ENCODE results near the gene BCLAF3. TPM values are rescaled to one million over a fixed set of nuclear protein-coding genes. Genes with fewer than 3 reads are reported as not detected.
A peak's percentile ranks its signal among the peaks of the same experiment; 100 is the strongest.

The BCLAF3 gene
- 1 to 10 TPM; 2.7 to 3.7 TPM for total RNA-seq

DNA sequence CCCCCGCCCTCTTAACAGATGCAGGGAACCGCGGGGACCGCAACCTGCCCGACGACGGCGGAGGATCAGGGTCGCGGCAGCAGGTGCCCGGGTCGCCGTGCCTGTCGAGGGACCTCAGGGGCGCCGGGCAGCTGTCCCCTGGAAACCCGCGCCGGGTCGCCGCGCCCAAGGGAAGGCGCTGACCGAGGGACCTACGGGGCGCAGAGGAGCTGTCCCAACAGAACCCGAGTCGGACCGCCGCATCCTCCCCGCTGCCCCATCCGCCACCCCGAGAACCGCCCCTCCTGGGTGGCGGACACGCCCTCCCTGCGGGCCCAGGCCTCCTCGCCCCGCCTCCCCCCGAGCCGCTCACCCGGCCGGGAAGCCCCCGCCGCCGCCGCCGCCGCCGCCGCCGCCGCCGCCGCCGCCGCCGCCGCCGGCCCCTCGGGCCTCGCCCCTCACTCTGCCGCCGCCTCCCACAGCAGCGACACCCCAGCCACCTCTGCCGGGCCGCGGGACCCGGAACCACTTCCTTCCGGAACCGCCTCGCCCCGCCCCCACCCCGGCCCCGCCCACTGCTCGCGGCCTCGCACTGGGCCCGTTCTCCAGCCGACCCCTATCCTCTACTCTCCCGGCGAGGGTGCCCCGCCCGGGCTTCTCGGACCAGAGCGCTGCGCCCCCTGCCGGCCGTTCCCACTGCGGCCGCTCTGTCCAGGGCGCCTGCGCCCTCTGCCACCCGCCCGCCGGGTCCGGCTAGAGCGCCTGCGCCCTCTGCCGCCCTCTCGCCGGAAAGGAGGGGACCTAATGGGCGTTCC lies at the start of gene BCLAF3:
BCLAF3 (minus strand) TSS at position 506 of the 794 bp plus-strand sequence. CDS start 20,797 bp downstream, outside the sequence.
- Mint-ChIP-seq H3K4me1 (peaks cover 7% of the 10 kb centered on the region), H3K27ac (peak within 1 kb of the TSS; percentile 91), H3K9me3 (no peaks in the 10 kb centered on the region), H3K4me3 (peak within 1 kb of the TSS; percentile 91), H3K36me3 (no peaks in the 10 kb centered on the region), H3K27me3 (no peaks in the 10 kb centered on the region)
- peak; percentile 91 for DNase-seq

DNA sequence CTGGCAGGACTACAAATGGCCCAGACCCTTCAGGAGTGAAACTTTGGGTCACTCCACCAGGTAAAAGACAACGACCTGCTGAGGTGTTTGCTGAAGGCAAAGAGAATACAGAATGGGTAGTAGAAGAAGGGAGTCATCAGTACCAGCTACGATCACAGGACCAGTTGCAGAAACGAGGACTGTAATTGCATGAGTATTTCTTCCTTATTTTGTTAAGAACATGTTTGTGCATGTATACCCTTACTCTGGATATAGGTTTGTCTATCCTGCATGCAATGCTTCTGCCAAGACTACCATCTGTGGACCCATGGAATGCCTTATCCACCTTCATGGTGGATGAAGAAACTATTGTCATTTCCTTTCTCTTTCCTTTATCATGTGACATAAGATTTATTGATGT lies 48.1 kb upstream of the BCLAF3 start:
- Mint-ChIP-seq H3K27me3 (no peaks in the 10 kb centered on the region), H3K9me3 (no peaks in the 10 kb centered on the region), H3K4me3 (no peak overlapping the region), H3K4me1 (no peaks in the 10 kb centered on the region), H3K27ac (no peak overlapping the region), H3K36me3 (no peaks in the 10 kb centered on the region)
- no peak for DNase-seq

DNA sequence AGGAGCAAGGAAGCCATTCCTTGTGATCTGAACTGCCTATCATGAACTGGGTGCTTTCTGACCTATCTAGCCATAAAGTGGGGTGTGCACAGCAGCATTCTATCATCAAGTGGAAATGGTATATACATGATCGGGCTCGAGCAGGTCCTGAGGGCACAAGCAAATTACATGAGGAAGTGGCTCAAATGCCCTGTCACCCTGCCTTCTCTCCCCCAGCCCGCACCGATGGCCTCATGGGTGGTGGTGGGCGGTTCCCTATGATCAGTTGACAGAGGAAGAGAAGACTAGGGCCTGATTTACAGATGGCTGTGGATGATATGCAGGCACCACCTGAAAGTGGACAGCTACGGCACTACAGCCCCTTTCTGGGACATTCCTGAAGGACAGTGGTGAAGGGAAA lies 46.3 kb upstream of the BCLAF3 start:
- H3K27me3 Mint-ChIP-seq: no peaks in the 10 kb centered on the region
- H3K9me3 Mint-ChIP-seq: no peaks in the 10 kb centered on the region
- H3K36me3 Mint-ChIP-seq: no peaks in the 10 kb centered on the region
- H3K4me3 Mint-ChIP-seq: no peak overlapping the region
- no peak overlapping the region for H3K27ac Mint-ChIP-seq
- H3K4me1 Mint-ChIP-seq: no peaks in the 10 kb centered on the region
- no peak for DNase-seq

DNA sequence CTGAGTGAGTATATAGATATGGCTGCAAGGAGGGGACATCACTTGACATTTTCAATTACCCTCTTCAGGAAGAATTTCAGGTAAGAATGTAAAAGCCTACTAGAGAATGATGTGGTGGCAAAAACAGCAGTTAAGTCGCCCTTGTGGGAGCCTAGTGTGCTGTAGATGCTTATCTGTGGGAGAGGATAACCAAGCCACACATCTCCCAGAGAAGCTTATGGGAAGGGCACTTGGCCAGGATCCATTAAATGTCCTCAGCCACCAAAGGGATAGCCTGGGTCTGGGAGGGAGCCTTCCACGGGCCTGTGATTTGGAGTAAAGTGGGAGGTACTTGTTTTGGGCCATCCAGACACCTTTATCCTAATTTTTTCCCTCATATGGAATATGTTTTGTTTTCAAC lies 41.3 kb upstream of the BCLAF3 start:
- H3K27me3 Mint-ChIP-seq: no peaks in the 10 kb centered on the region

DNA sequence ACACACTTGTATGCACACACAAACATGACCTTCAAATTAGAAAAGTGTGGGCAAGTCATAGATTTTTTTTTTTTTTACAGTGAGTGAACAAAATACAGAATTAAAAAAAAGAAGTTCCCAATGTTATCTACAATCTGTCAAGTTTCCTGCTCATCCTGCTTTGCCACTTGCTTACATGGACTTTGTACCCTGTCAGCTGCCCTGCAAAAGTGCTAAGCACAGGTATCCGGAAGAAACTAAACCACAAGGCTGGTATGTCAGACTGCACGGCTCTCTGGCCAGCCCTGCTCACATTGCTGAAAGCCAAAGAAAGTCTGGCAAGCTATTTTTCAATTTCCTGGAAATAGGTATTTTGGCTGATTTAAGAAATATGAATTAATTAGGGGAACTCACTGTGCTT lies 38.9 kb upstream of the BCLAF3 start:
- H3K4me3 Mint-ChIP-seq: no peak overlapping the region
- H3K27me3 Mint-ChIP-seq: no peaks in the 10 kb centered on the region
- peaks cover 4% of the 10 kb centered on the region for H3K4me1 Mint-ChIP-seq
- no peak overlapping the region for H3K27ac Mint-ChIP-seq
- H3K36me3 Mint-ChIP-seq: no peaks in the 10 kb centered on the region
- DNase-seq: no peak
- no peaks in the 10 kb centered on the region for H3K9me3 Mint-ChIP-seq

More for the DNA sequence above, 41.3 kb upstream of the BCLAF3 start:
- H3K36me3 Mint-ChIP-seq: no peaks in the 10 kb centered on the region
- H3K9me3 Mint-ChIP-seq: no peaks in the 10 kb centered on the region
- no peak for DNase-seq
- H3K27ac Mint-ChIP-seq: no peak overlapping the region
- H3K4me3 Mint-ChIP-seq: no peak overlapping the region
- H3K4me1 Mint-ChIP-seq: peaks cover 4% of the 10 kb centered on the region

DNA sequence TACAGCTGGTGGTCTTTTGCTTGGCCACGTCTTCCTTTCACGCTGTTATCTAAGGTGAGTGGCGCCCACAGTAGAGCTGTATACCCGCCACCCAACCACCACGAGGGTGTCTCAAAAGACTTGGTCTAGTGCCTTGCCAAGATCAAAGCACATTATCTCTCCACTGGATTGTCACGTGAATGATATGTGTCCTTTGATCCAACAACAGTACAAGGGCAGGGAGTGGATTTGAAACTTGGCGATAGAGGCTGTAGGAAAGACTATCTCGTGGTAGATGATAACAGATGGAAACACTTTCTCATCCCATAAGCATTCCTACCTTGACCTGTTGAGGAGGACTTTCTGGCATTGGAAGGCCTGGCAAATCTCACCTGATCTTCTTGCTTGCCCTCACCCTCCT lies 37.7 kb upstream of the BCLAF3 start:
- H3K4me1 Mint-ChIP-seq: peaks cover 4% of the 10 kb centered on the region
- H3K27ac Mint-ChIP-seq: no peak overlapping the region
- no peak for DNase-seq
- no peak overlapping the region for H3K4me3 Mint-ChIP-seq
- no peaks in the 10 kb centered on the region for H3K27me3 Mint-ChIP-seq
- H3K36me3 Mint-ChIP-seq: no peaks in the 10 kb centered on the region
- no peaks in the 10 kb centered on the region for H3K9me3 Mint-ChIP-seq

DNA sequence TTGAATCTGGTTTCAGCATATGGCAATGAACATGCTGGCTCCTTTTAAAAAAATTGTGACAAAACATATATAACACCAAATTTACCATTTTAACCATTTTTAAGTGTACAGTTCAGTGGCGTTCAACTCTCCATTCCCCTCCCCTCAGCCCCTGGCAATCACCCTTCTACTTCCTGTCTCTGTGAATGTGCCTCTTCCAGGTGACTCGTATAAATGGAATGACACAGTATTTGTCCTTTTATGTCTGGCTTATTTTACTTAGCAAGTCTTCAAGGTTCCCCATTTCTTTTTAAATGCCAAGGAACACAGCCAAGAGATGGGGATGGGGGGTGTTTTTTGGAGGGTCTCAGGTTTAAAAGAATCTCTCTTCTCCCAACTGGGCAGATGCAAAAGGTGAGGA lies 35.4 kb upstream of the BCLAF3 start:
- Mint-ChIP-seq H3K4me3 (no peak overlapping the region), H3K9me3 (no peaks in the 10 kb centered on the region), H3K27ac (no peak overlapping the region), H3K27me3 (no peaks in the 10 kb centered on the region), H3K36me3 (no peaks in the 10 kb centered on the region), H3K4me1 (peaks cover 4% of the 10 kb centered on the region)
- DNase-seq: no peak

DNA sequence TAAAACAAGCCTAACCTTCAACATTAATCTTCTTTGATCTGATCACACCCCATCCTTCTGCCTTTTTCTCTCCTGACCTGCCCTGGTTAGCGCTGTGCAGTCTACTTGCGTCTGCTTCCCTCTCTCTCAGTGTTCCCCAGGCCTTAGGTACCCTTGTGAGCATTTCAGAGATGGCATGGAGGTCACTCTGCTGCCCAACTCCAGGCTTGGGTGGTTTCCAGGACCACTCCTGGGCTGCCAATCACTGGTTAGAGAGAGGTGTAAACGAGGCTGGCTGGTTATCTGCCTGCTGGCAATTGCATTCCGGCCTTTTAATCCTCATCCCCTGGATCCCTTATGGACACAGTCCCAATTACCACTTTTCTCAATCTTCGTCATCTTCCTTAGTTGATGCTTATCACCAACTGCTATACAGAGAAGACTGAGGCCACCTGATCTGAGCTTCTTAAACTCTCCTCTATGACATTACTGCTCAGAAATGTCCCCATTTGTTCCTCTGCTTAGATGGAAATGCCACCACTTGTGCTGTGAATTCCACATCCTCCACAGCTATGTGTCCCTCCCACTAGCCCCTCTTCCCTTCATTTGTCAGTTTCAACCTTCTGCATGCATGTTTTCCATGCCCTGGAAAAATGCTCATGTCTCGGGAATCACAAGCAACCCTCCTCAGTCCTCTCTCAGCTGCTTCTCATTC lies 29.0 kb upstream of the BCLAF3 start:
- DNase-seq: no peak
- H3K9me3 Mint-ChIP-seq: peaks cover 11% of the 10 kb centered on the region
- H3K36me3 Mint-ChIP-seq: peaks cover 10% of the 10 kb centered on the region
- no peaks in the 10 kb centered on the region for H3K4me1 Mint-ChIP-seq
- H3K4me3 Mint-ChIP-seq: no peak overlapping the region
- no peak overlapping the region for H3K27ac Mint-ChIP-seq
- no peaks in the 10 kb centered on the region for H3K27me3 Mint-ChIP-seq

DNA sequence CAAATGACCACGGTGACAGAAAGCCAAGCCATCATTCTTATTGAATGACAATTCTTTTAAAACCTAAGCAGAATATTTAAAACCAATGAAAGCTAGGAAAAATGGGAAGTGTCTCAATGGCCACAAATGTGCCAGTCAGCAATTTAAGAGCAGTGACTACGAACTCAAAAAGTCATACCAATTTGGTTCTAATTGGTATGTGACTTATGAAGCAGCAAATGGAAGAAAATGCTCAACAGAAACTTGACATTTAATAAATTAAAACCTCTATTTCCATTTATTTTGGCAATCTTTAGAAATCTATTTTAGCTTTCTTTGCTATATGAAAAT lies 25.7 kb upstream of the BCLAF3 start:
- H3K27me3 Mint-ChIP-seq: no peaks in the 10 kb centered on the region
- H3K36me3 Mint-ChIP-seq: peaks cover 12% of the 10 kb centered on the region
- H3K9me3 Mint-ChIP-seq: peaks cover 11% of the 10 kb centered on the region
- no peak for DNase-seq
- H3K4me1 Mint-ChIP-seq: no peaks in the 10 kb centered on the region
- H3K27ac Mint-ChIP-seq: no peak overlapping the region
- no peak overlapping the region for H3K4me3 Mint-ChIP-seq

DNA sequence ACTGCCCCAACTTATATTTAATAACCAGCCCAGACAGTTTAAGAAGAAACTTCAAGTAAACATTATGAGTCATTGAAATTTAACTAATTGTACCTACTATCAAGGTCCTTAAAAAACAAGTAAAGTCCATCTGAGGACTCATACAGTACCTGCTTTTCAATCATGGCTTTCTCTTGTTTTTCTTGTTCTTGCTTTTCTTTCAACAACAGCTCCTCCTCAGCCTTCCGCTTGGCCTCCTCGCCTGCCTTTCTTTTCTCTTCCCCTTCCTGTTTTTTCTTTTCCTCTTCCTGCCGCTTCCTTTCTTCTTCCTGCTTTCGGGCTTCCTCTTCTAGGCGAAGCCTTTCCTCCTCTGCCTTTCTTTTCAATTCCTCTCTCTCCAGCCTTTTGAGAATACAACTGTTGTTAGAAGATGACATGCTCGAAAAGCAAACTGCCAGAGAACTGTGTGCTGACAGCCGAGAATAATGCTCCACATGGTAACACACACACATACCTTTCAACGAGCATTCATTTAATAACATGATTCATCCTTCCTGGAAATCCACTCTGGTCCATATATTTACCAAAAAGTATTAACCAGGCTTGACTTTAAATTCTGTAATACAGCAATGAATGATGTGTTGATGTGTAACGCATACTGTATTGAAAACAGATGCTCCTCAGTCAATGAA lies 25.2 kb upstream of the BCLAF3 start:
- H3K27ac Mint-ChIP-seq: no peak overlapping the region

DNA sequence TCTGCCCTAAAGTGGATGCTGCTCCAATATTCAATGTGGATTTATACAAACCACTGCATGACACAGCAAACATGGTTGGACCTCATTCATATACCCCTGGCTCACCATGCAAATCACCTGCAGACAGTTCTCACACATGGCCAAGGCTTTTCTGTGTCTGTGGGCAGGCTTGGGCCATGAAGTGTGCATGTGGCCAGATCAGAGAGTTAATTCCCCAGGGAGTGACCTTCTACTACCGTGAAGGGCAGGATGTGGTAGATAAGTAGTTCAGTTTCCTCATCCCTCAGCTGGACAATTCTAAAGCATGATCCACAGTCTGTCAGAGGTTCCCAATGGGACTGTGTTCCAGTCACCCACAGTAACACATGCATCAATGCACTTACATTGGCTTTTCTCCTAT lies 24.6 kb upstream of the BCLAF3 start:
- H3K27me3 Mint-ChIP-seq: no peaks in the 10 kb centered on the region
- H3K4me1 Mint-ChIP-seq: no peaks in the 10 kb centered on the region
- no peak overlapping the region for H3K4me3 Mint-ChIP-seq
- peaks cover 12% of the 10 kb centered on the region for H3K36me3 Mint-ChIP-seq
- H3K27ac Mint-ChIP-seq: no peak overlapping the region
- no peak for DNase-seq
- H3K9me3 Mint-ChIP-seq: peaks cover 11% of the 10 kb centered on the region

More for the DNA sequence above, 25.2 kb upstream of the BCLAF3 start:
- DNase-seq: no peak
- H3K36me3 Mint-ChIP-seq: peaks cover 12% of the 10 kb centered on the region
- H3K4me1 Mint-ChIP-seq: no peaks in the 10 kb centered on the region
- H3K9me3 Mint-ChIP-seq: peaks cover 11% of the 10 kb centered on the region
- no peaks in the 10 kb centered on the region for H3K27me3 Mint-ChIP-seq
- no peak overlapping the region for H3K4me3 Mint-ChIP-seq

DNA sequence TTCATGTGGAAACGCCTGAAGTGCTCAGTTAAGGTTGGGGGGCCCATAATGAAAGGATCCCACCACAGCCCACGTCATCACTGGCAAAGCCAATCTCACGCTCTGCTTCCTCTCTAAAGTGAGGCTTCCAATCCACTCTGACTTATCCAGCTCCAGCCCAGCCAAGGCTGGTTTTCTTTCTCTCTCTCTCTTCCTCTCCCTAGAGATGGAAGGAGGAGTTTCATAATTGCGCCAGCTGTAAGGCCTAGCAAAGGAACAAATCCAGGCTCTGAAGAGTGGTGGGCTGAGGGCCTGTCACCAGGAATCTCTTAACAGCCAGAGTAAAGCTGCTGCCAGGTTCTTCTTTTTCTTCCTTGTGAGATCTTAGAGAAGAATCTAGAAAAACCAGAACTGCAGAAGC lies 20.7 kb upstream of the BCLAF3 start:
- H3K4me3 Mint-ChIP-seq: no peak overlapping the region
- peaks cover 5% of the 10 kb centered on the region for H3K4me1 Mint-ChIP-seq
- H3K27ac Mint-ChIP-seq: no peak overlapping the region
- no peaks in the 10 kb centered on the region for H3K27me3 Mint-ChIP-seq
- H3K9me3 Mint-ChIP-seq: peaks cover 11% of the 10 kb centered on the region
- H3K36me3 Mint-ChIP-seq: peaks cover 12% of the 10 kb centered on the region
- no peak for DNase-seq

DNA sequence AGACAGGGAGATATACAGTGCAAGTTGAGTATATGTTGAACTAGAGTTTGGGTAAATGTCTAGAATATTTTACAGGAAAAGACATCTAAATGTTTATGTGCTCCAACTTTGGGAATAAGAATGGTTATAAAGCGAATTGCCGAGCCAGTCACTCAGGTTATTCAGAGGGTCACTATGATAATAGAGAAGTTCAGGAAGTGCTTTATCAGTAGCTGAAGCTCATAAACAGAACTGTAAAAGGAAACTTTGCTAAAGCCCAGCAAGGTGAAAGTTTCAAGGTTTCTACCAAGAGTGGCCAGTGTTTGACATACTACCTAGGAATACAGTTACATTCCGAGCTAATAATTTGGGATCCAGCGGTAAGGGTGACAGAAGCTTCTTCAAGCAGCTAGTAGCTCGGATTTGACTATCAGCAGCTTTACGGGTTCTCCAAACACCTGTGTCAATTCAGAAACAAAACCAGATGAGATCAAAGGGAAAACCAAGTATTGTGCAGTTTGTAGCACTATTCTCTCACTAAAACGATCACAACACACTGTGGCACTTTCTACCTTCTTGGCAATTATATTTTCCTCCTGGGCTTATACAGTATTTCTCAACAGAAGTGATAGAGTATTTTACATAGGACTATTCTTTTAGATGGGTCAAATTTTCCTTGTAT lies 17.2 kb upstream of the BCLAF3 start:
- no peaks in the 10 kb centered on the region for H3K9me3 Mint-ChIP-seq
- H3K4me3 Mint-ChIP-seq: no peak overlapping the region
- no peaks in the 10 kb centered on the region for H3K27me3 Mint-ChIP-seq
- no peak for DNase-seq
- no peaks in the 10 kb centered on the region for H3K36me3 Mint-ChIP-seq
- peaks cover 5% of the 10 kb centered on the region for H3K4me1 Mint-ChIP-seq
- no peak overlapping the region for H3K27ac Mint-ChIP-seq

DNA sequence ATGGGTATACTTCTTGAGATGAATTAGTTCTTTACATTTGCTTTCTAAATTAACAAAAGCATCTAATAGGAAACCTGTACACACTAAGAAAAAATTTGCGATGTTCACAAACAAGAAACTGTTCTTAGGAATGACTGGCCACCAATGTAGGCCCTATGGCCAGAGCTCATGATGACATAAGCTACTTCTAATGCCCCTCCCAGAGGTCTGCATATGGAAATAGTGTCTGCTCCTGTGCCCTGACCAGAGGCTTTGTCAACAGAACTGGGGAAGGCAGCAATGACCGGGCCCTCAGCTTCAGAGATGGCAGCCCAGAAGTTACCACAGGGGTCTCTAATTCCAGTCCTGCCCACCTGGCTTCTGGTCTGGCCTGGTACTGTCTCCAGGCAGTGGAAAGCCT lies 15.0 kb upstream of the BCLAF3 start:
- H3K9me3 Mint-ChIP-seq: no peaks in the 10 kb centered on the region
- H3K27me3 Mint-ChIP-seq: no peaks in the 10 kb centered on the region
- no peak overlapping the region for H3K4me3 Mint-ChIP-seq
- H3K27ac Mint-ChIP-seq: no peak overlapping the region
- H3K4me1 Mint-ChIP-seq: peaks cover 5% of the 10 kb centered on the region
- no peaks in the 10 kb centered on the region for H3K36me3 Mint-ChIP-seq
- no peak for DNase-seq

DNA sequence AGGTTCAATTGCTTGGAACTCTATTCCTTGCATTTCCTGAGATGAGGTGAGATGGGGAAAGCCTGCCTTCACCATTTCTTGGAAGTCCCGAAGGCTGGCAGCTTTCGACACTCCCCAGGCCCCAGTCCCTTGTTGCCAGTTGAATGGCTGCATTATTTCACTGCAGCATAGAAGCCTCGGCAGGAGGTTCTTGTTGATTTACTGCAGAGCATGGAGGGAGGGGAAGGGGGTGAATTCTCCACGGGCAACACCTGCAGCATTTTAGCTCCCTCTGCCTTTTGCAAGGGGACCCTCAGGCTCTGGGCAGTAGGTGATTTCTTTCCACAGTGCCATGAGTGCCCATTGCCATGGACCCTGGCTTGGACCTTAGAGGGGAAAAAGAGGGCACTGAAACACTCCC lies 10.7 kb upstream of the BCLAF3 start:
- Mint-ChIP-seq H3K4me1 (no peaks in the 10 kb centered on the region), H3K27me3 (no peaks in the 10 kb centered on the region), H3K36me3 (no peaks in the 10 kb centered on the region), H3K27ac (no peak overlapping the region), H3K4me3 (no peak overlapping the region), H3K9me3 (no peaks in the 10 kb centered on the region)
- DNase-seq: no peak

All from activated naive CD8-positive, alpha-beta T cell treated with anti-CD3 and anti-CD28 coated beads for 36 hours (primary cell).